GM12874 (cell line): Measurements from ENCODE around the gene KLC3.

Source experiments
- CTCF ChIP-seq: IDR thresholded peaks from 2 replicates; pipeline ENCODE4 v1.5.1; 2011; ENCODE audit warnings: low read depth, mild to moderate bottlenecking, control low read depth, low read length, moderate library complexity; ENCODE audit not compliant: insufficient read depth

KLC3 gene

GRCh38 chr19:45346449-45346848 lies 5.9 kb downstream of the KLC3 start:
- no peak for TF ChIP-seq CTCF

DNA sequence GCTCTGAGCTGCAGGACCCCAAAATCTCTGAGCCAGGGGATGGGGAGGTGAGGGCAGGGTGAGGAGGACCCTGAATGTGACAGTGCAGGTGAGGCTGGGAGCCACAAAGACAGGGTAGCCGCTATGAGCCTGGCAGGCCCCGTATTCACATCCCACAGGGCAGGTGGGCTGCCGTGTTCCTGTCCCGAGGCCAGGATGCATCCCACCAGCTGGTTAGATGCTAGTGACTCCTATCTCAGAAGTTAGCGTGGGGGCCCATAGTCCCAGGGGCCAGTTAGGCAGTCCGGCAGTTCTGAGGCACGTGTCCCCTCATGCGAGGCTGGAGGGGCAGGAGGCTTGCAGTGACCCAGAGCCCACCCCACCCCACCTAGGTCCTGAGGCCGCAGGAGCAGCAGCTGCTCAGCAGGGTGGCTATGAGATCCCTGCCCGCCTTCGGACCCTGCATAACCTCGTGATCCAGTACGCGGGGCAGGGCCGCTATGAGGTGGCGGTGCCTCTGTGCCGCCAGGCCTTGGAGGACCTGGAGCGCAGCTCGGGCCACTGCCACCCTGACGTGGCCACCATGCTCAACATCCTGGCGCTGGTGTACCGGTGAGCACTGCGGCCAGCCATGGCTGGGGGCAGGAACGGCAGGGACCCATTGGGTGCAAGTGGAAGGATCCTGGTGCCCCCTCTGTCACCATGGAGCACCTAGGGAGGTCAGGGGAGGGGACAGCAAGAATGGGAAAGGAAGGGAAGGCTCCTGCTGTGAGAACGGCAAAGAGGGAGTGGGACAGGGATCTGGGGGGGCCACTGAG lies 7.2 kb downstream of the KLC3 start:
- no peak for TF ChIP-seq CTCF

DNA sequence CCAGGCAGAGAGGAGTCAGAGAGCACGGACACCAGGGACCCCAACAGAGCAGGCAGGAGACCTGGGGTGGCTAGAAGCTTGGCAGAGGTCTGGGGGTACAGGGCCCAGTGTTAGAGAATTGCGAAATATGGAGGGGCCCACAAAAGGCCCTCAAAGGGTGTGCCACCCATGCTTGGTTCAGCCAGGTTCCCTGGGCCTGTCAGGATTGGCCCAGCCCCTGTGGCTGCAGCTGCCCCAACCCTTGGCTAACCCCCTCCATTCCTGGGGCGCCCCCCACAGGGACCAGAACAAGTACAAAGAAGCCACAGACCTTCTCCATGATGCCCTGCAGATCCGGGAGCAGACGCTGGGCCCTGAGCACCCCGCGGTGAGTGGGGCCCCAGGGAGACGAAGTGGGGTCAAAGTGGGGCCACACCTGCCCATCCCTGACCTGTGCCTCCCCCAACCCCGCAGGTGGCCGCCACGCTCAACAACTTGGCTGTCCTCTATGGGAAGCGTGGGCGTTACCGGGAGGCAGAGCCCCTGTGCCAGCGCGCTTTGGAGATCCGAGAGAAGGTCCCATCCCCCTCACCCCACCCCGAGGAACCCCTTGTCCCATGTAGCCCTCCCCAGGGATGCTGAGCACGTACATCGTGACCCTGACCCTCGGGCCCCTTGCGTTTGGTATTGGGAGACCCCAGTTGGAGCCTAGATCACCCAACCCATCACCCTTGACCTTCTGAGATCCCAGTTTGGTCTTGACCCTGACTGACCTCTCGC lies 8.0 kb downstream of the KLC3 start:
- no peak for TF ChIP-seq CTCF

DNA sequence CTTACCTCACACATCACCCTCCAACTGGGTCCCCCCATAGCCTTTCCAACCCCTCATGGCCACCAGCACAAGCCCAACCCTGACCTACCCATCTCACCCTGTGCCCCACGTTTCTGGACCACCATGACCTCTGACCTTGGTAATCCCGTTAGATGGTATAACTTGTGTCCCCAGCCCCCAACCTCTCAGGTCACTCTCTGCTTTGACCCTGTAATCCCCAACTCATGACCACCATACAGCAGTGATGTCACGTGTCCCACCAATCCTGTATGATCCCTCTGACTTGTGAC lies 8.5 kb downstream of the KLC3 start:
- TF ChIP-seq CTCF, result no peak

DNA sequence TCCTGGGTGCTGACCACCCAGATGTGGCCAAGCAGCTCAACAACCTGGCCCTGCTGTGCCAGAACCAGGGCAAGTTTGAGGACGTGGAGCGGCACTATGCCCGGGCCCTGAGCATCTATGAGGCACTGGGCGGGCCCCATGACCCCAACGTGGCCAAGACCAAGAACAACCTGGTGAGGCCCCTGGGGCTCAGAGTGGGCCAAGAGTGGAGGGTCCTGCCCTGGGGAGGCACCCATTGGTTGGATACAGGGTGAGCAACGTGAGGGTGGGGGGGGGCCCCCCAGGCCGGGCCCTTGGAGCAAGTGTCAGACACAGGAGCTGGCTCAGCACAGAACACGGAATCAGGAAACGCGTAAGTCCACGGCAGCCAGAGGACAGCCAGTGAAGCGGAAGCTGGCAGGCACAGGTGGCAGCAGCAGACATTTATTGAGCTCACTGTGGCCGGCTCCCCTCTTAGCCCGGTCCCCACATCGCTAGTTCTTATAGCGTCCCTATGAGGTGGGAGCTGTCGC lies 8.9 kb downstream of the KLC3 start:
- TF ChIP-seq CTCF, result no peak

- TF ChIP-seq CTCF, result no peak
These were observed 10.0 kb downstream of the KLC3 start for GRCh38 chr19:45350477-45351058.

DNA sequence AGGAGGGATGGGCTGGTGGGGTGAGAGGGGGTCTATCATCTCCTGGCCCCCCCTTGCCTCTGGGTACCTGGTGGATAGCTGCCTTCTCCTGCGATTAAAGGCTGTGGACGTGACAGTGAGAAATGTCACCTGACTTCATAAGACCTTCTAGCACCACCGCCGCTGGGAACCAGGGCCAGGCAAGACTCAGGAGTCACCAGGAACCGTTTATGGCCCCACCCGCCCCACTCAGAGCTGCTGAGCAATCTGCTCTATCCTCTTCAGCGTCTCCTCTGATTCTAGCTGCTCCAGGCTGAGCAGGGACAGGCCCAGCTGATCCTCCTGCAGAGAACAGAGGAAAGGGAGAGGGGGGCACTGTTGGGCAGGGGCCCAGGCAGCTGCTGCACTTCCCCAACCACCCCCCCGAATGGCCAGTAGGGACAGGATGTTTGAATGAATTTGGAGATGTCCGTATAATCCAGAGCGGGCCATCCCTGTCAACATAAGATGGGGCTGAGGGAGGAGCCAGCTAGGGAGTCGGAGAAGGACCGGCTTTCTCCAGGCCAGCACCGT lies 10.9 kb downstream of the KLC3 start:
- no peak for TF ChIP-seq CTCF
